ENCODE data around the gene VAT1L. TPM values are rescaled to one million over a fixed set of nuclear protein-coding genes. Genes with fewer than 3 reads are reported as not detected.

Gene VAT1L
- total and polyA plus RNA-seq, 2 donors = 0.24 to 0.34 TPM

GRCh38 chr16:77868478-77868877, 80.1 kb downstream of the VAT1L start:
- Histone ChIP-seq H3K4me3 (ENCODE audit: low read length in 2 of 2) (no peak overlapping the region), H3K27me3 (ENCODE audit: control insufficient read depth in 2 of 2, insufficient read depth in 1 of 2, low read length in 1 of 2) (no peaks in the 10 kb centered on the region), H3K36me3 (ENCODE audit: control insufficient read depth in 2 of 2, insufficient read depth in 2 of 2, low read length in 1 of 2) (no peaks in the 10 kb centered on the region), H3K4me1 (ENCODE audit: control insufficient read depth in 2 of 2, insufficient read depth in 2 of 2, low read length in 2 of 2) (no peaks in the 10 kb centered on the region), H3K9me3 (ENCODE audit: control insufficient read depth in 2 of 2, insufficient read depth in 1 of 2, low read length in 1 of 2) (no peaks in the 10 kb centered on the region), H3K27ac (ENCODE audit: low read depth in 1 of 2, low read length in 1 of 2) (no peak overlapping the region)
- 13% methylated on average over 5 of the region's 5 CpGs for WGBS
- no peak for DNase-seq (ENCODE audit: low read depth in 6 of 9, low spot score in 9 of 9)

GRCh38 chr16:77869997-77870813, 81.8 kb downstream of the VAT1L start:
- H3K4me1 ChIP-seq (ENCODE audit: control insufficient read depth in 2 of 2, insufficient read depth in 2 of 2, low read length in 2 of 2) = no peaks in the 10 kb centered on the region
- no peak overlapping the region for H3K4me3 ChIP-seq (ENCODE audit: low read length in 2 of 2)
- H3K9me3 ChIP-seq (ENCODE audit: control insufficient read depth in 2 of 2, insufficient read depth in 1 of 2, low read length in 1 of 2) = no peaks in the 10 kb centered on the region
- DNase-seq (ENCODE audit: low read depth in 6 of 9, low spot score in 9 of 9) = no peak
- no peak overlapping the region for H3K27ac ChIP-seq (ENCODE audit: low read depth in 1 of 2, low read length in 1 of 2)
- H3K36me3 ChIP-seq (ENCODE audit: control insufficient read depth in 2 of 2, insufficient read depth in 2 of 2, low read length in 1 of 2) = no peaks in the 10 kb centered on the region
- no peaks in the 10 kb centered on the region for H3K27me3 ChIP-seq (ENCODE audit: control insufficient read depth in 2 of 2, insufficient read depth in 1 of 2, low read length in 1 of 2)
- WGBS = 83% methylated on average over 13 of the region's 13 CpGs

DNA sequence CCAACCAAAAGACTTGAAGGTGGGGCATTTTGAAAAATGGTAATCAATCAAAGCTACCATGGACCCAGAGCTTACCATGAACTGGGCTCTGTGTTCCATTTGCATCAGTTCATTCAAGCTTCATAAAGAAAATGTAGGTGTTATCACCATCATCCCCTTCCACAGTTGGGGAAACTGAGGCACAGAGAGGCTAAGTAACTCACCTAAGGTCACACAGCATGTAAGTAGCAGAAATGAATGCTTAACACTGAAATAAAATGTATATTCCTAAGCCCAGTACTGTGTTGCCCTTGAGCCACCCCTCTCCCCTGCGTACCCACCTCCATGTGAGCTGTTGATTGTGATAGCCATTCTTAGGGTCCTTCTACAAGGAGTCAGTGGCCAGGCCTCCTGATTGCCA, 83.6 kb downstream of the VAT1L start:
- DNase-seq (ENCODE audit: low read depth in 6 of 9, low spot score in 9 of 9) = no peak

GRCh38 chr16:77873066-77873465, 84.7 kb downstream of the VAT1L start:
- Histone ChIP-seq H3K27ac (ENCODE audit: low read depth in 1 of 2, low read length in 1 of 2) (no peak overlapping the region), H3K9me3 (ENCODE audit: control insufficient read depth in 2 of 2, insufficient read depth in 1 of 2, low read length in 1 of 2) (no peaks in the 10 kb centered on the region), H3K36me3 (ENCODE audit: control insufficient read depth in 2 of 2, insufficient read depth in 2 of 2, low read length in 1 of 2) (no peaks in the 10 kb centered on the region), H3K27me3 (ENCODE audit: control insufficient read depth in 2 of 2, insufficient read depth in 1 of 2, low read length in 1 of 2) (no peaks in the 10 kb centered on the region), H3K4me3 (ENCODE audit: low read length in 2 of 2) (no peak overlapping the region), H3K4me1 (ENCODE audit: control insufficient read depth in 2 of 2, insufficient read depth in 2 of 2, low read length in 2 of 2) (no peaks in the 10 kb centered on the region)
- DNase-seq (ENCODE audit: low read depth in 6 of 9, low spot score in 9 of 9) = no peak
- 90% methylated on average over 3 of the region's 3 CpGs for WGBS

More for the DNA sequence above, 83.6 kb downstream of the VAT1L start:
- H3K27me3 ChIP-seq (ENCODE audit: control insufficient read depth in 2 of 2, insufficient read depth in 1 of 2, low read length in 1 of 2) = no peaks in the 10 kb centered on the region
- no peak overlapping the region for H3K4me3 ChIP-seq (ENCODE audit: low read length in 2 of 2)
- no peaks in the 10 kb centered on the region for H3K4me1 ChIP-seq (ENCODE audit: control insufficient read depth in 2 of 2, insufficient read depth in 2 of 2, low read length in 2 of 2)
- H3K36me3 ChIP-seq (ENCODE audit: control insufficient read depth in 2 of 2, insufficient read depth in 2 of 2, low read length in 1 of 2) = no peaks in the 10 kb centered on the region
- WGBS = 93% methylated on average over 1 of the region's 1 CpG
- no peaks in the 10 kb centered on the region for H3K9me3 ChIP-seq (ENCODE audit: control insufficient read depth in 2 of 2, insufficient read depth in 1 of 2, low read length in 1 of 2)
- H3K27ac ChIP-seq (ENCODE audit: low read depth in 1 of 2, low read length in 1 of 2) = no peak overlapping the region

GRCh38 chr16:77874347-77874746, 86.0 kb downstream of the VAT1L start:
- H3K36me3 ChIP-seq (ENCODE audit: control insufficient read depth in 2 of 2, insufficient read depth in 2 of 2, low read length in 1 of 2) = no peaks in the 10 kb centered on the region
- 86% methylated on average over 1 of the region's 1 CpG for WGBS
- no peak for DNase-seq (ENCODE audit: low read depth in 6 of 9, low spot score in 9 of 9)

GRCh38 chr16:77876776-77877175, 88.4 kb downstream of the VAT1L start:
- H3K36me3 ChIP-seq (ENCODE audit: control insufficient read depth in 2 of 2, insufficient read depth in 2 of 2, low read length in 1 of 2) = no peaks in the 10 kb centered on the region
- no peak overlapping the region for H3K27ac ChIP-seq (ENCODE audit: low read depth in 1 of 2, low read length in 1 of 2)
- H3K4me3 ChIP-seq (ENCODE audit: low read length in 2 of 2) = no peak overlapping the region
- H3K4me1 ChIP-seq (ENCODE audit: control insufficient read depth in 2 of 2, insufficient read depth in 2 of 2, low read length in 2 of 2) = no peaks in the 10 kb centered on the region
- WGBS = 85% methylated on average over 2 of the region's 2 CpGs
- no peaks in the 10 kb centered on the region for H3K9me3 ChIP-seq (ENCODE audit: control insufficient read depth in 2 of 2, insufficient read depth in 1 of 2, low read length in 1 of 2)
- H3K27me3 ChIP-seq (ENCODE audit: control insufficient read depth in 2 of 2, insufficient read depth in 1 of 2, low read length in 1 of 2) = no peaks in the 10 kb centered on the region
- DNase-seq (ENCODE audit: low read depth in 6 of 9, low spot score in 9 of 9) = no peak

More at GRCh38 chr16:77874347-77874746, 86.0 kb downstream of the VAT1L start:
- H3K27me3 ChIP-seq (ENCODE audit: control insufficient read depth in 2 of 2, insufficient read depth in 1 of 2, low read length in 1 of 2) = no peaks in the 10 kb centered on the region
- no peaks in the 10 kb centered on the region for H3K9me3 ChIP-seq (ENCODE audit: control insufficient read depth in 2 of 2, insufficient read depth in 1 of 2, low read length in 1 of 2)
- H3K4me1 ChIP-seq (ENCODE audit: control insufficient read depth in 2 of 2, insufficient read depth in 2 of 2, low read length in 2 of 2) = no peaks in the 10 kb centered on the region
- H3K27ac ChIP-seq (ENCODE audit: low read depth in 1 of 2, low read length in 1 of 2) = no peak overlapping the region
- H3K4me3 ChIP-seq (ENCODE audit: low read length in 2 of 2) = no peak overlapping the region

GRCh38 chr16:77877712-77878347, 89.5 kb downstream of the VAT1L start:
- no peaks in the 10 kb centered on the region for H3K9me3 ChIP-seq (ENCODE audit: control insufficient read depth in 2 of 2, insufficient read depth in 1 of 2, low read length in 1 of 2)
- no peak for DNase-seq (ENCODE audit: low read depth in 6 of 9, low spot score in 9 of 9)
- H3K36me3 ChIP-seq (ENCODE audit: control insufficient read depth in 2 of 2, insufficient read depth in 2 of 2, low read length in 1 of 2) = no peaks in the 10 kb centered on the region
- no peak overlapping the region for H3K4me3 ChIP-seq (ENCODE audit: low read length in 2 of 2)
- no peaks in the 10 kb centered on the region for H3K27me3 ChIP-seq (ENCODE audit: control insufficient read depth in 2 of 2, insufficient read depth in 1 of 2, low read length in 1 of 2)
- no peaks in the 10 kb centered on the region for H3K4me1 ChIP-seq (ENCODE audit: control insufficient read depth in 2 of 2, insufficient read depth in 2 of 2, low read length in 2 of 2)
- WGBS = 94% methylated on average over 7 of the region's 7 CpGs
- H3K27ac ChIP-seq (ENCODE audit: low read depth in 1 of 2, low read length in 1 of 2) = no peak overlapping the region

DNA sequence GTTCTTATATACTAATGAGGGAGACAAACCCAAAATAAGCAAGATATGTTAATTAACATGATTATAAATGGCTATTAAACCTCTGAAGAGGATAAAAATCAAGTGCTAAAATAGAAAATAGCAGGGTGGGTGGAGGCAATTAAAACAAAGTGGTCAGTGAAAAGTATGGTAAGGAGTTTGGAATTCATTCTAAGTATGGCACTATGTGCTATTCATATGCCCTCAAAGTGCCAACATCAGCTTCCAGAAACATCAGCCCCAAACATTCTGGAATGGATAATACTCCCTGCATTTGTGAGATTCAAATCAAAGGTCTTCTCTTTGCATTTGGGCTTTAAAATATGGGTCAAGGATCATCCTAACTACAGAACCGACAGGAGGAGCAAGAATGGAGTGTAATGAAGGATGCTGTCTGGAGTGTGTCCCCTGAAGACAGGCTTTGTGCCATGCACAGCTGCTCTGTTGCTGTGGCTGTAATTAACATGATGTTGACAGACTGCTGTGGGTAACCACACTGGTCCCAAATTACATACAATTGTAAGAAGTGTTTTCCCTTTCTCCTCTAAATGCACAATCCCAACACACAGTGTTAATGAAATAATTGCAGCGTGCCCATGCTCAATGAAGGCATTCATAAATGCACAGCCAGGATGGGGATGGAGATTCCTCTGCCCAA, 93.1 kb downstream of the VAT1L start:
- Histone ChIP-seq H3K9me3 (ENCODE audit: control insufficient read depth in 2 of 2, insufficient read depth in 1 of 2, low read length in 1 of 2) (no peaks in the 10 kb centered on the region), H3K36me3 (ENCODE audit: control insufficient read depth in 2 of 2, insufficient read depth in 2 of 2, low read length in 1 of 2) (no peaks in the 10 kb centered on the region), H3K27me3 (ENCODE audit: control insufficient read depth in 2 of 2, insufficient read depth in 1 of 2, low read length in 1 of 2) (no peaks in the 10 kb centered on the region), H3K4me3 (ENCODE audit: low read length in 2 of 2) (no peak overlapping the region), H3K4me1 (ENCODE audit: control insufficient read depth in 2 of 2, insufficient read depth in 2 of 2, low read length in 2 of 2) (no peaks in the 10 kb centered on the region), H3K27ac (ENCODE audit: low read depth in 1 of 2, low read length in 1 of 2) (no peak overlapping the region)
- DNase-seq (ENCODE audit: low read depth in 6 of 9, low spot score in 9 of 9) = no peak
- WGBS = 86% methylated on average over 2 of the region's 2 CpGs

GRCh38 chr16:77882358-77882757, 94.0 kb downstream of the VAT1L start:
- no peaks in the 10 kb centered on the region for H3K4me1 ChIP-seq (ENCODE audit: control insufficient read depth in 2 of 2, insufficient read depth in 2 of 2, low read length in 2 of 2)
- H3K27me3 ChIP-seq (ENCODE audit: control insufficient read depth in 2 of 2, insufficient read depth in 1 of 2, low read length in 1 of 2) = no peaks in the 10 kb centered on the region
- H3K27ac ChIP-seq (ENCODE audit: low read depth in 1 of 2, low read length in 1 of 2) = no peak overlapping the region
- H3K9me3 ChIP-seq (ENCODE audit: control insufficient read depth in 2 of 2, insufficient read depth in 1 of 2, low read length in 1 of 2) = no peaks in the 10 kb centered on the region
- DNase-seq (ENCODE audit: low read depth in 6 of 9, low spot score in 9 of 9) = no peak
- 94% methylated on average over 1 of the region's 1 CpG for WGBS
- H3K36me3 ChIP-seq (ENCODE audit: control insufficient read depth in 2 of 2, insufficient read depth in 2 of 2, low read length in 1 of 2) = no peaks in the 10 kb centered on the region
- H3K4me3 ChIP-seq (ENCODE audit: low read length in 2 of 2) = no peak overlapping the region

All from thymus (tissue), 11 donors.